Tibial artery (tissue), 4 donors: ENCODE measurements around the gene ENDOG.
"Not testable (repeated sequence)": the region's sequence is repeated elsewhere in the genome, so short reads cannot be mapped to it uniquely, and the experiment has no call there.

ENCODE experiments used
- DNase-seq, 2 donors: peaks; one replicate each; pipeline ENCODE4 v3.0.0-alpha.2; 2019
- H3K27ac ChIP-seq, 2 donors: fragments of 200-600 bp; sonication (generic) in 1 of 2; 1 replicate in 1 of 2; 2 replicates in 1 of 2; pipeline ENCODE4 v1.5.1; 2018 to 2019; ENCODE audit warnings: mild to moderate bottlenecking in 1 of 2
- H3K27me3 ChIP-seq, 2 donors: fragments of 200-600 bp; sonication (generic) in 1 of 2; one replicate each; pipeline versions ENCODE4 v1.5.1 to v1.6.0; 2016 to 2019
- H3K36me3 ChIP-seq, 3 donors: fragments of 200-600 bp; sonication (generic) in 2 of 3; one replicate each; pipeline ENCODE4 v1.5.1; 2016 to 2019; ENCODE audit warnings: mild to moderate bottlenecking in 2 of 3
- H3K4me1 ChIP-seq, 4 donors: fragments of 200-600 bp; sonication (generic) in 2 of 4; 1 replicate in 3 of 4; 2 replicates in 1 of 4; pipeline ENCODE4 v1.5.1; 2016 to 2019
- H3K4me3 ChIP-seq, 2 donors: fragments of 200-600 bp; sonication (generic) in 1 of 2; 1 replicate in 1 of 2; 2 replicates in 1 of 2; pipeline ENCODE4 v1.5.1; 2018 to 2019; ENCODE audit warnings: mild to moderate bottlenecking in 2 of 2
- H3K9me3 ChIP-seq, 3 donors: fragments of 200-600 bp; sonication (generic) in 1 of 3; one replicate each; pipeline ENCODE4 v1.5.1; 2016 to 2019
- intact Hi-C: fragments of 100-400 bp; cut with DNase I; formaldehyde crosslinking; loops from one replicate; pipeline ENCODE4 v1.15.0; 2023; ENCODE audit warnings: low total_unique reads
- TF ChIP-seq, protein P1 (sequence below), 2 experiments: fragments of 200-600 bp in 1 of 2; fragments of 450-650 bp in 1 of 2; IDR thresholded peaks; one replicate each; pipeline ENCODE4 v1.5.1; 2017 to 2019; ENCODE audit warnings: antibody characterized with exemption in 2 of 2, mild to moderate bottlenecking in 1 of 2, moderate library complexity in 1 of 2

Gene ENDOG

GRCh38 chr9:128836509-128837145 is 18.3 kb downstream of the ENDOG start:
- Histone ChIP-seq H3K4me3 (no peak overlapping the region), H3K36me3 (peaks cover 8 to 56% (median 22%) of the 10 kb centered on the region in 3 donors), H3K27ac (no peak overlapping the region), H3K4me1 (no peaks in the 10 kb centered on the region), H3K27me3 (no peaks in the 10 kb centered on the region), H3K9me3 (no peaks in the 10 kb centered on the region)
- no peak for DNase-seq
- intact Hi-C loops, result no loop called here
- TF ChIP-seq, protein P1, sequence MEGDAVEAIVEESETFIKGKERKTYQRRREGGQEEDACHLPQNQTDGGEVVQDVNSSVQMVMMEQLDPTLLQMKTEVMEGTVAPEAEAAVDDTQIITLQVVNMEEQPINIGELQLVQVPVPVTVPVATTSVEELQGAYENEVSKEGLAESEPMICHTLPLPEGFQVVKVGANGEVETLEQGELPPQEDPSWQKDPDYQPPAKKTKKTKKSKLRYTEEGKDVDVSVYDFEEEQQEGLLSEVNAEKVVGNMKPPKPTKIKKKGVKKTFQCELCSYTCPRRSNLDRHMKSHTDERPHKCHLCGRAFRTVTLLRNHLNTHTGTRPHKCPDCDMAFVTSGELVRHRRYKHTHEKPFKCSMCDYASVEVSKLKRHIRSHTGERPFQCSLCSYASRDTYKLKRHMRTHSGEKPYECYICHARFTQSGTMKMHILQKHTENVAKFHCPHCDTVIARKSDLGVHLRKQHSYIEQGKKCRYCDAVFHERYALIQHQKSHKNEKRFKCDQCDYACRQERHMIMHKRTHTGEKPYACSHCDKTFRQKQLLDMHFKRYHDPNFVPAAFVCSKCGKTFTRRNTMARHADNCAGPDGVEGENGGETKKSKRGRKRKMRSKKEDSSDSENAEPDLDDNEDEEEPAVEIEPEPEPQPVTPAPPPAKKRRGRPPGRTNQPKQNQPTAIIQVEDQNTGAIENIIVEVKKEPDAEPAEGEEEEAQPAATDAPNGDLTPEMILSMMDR (IDR thresholded peaks at IDR 0.05), result no peak

- DNase-seq, result no peak
- no peak overlapping the region for H3K4me3 ChIP-seq
- peaks cover 9 to 63% (median 18%) of the 10 kb centered on the region in 3 donors for H3K36me3 ChIP-seq
- H3K27ac ChIP-seq, result no peak overlapping the region
- intact Hi-C loops, result no loop called here
- TF ChIP-seq, protein P1 (IDR thresholded peaks at IDR 0.05), result no peak
- no peaks in the 10 kb centered on the region for H3K9me3 ChIP-seq
- no peaks in the 10 kb centered on the region for H3K4me1 ChIP-seq
- no peaks in the 10 kb centered on the region for H3K27me3 ChIP-seq
Measured at GRCh38 chr9:128838338-128838737, 20.0 kb downstream of the ENDOG start.

DNA sequence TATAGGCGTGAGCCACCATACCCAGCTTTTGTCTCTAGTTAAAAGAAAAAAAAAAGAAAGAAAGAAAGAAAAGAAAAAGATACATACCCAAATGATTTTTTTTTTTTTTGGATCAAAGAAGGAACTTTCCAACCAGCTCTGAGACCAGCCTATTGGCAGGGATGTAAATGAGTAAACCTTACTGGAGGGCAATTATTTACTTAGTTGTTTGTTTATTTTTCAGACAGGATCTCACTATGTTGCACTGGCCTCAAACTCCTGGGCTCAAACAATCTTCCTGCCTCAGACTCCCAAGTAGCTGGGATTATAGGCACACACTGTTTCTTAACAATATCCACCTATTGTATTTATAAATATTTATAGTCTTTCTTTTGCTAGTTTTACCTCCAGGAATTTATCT is 22.2 kb downstream of the ENDOG start:
- H3K27me3 ChIP-seq, result no peaks in the 10 kb centered on the region
- no peak overlapping the region for H3K27ac ChIP-seq
- peaks cover 0 to 6% (median 0%) of the 10 kb centered on the region in 4 donors for H3K4me1 ChIP-seq
- H3K9me3 ChIP-seq, result no peaks in the 10 kb centered on the region
- DNase-seq, result no peak
- no peak overlapping the region for H3K4me3 ChIP-seq
- peaks cover 6 to 55% (median 12%) of the 10 kb centered on the region in 3 donors for H3K36me3 ChIP-seq
- TF ChIP-seq, protein P1 (IDR thresholded peaks at IDR 0.05), result no peak
- intact Hi-C loops, result no loop called here

- no peak overlapping the region for H3K27ac ChIP-seq
- intact Hi-C loops, result no loop called here
Measured at GRCh38 chr9:128841694-128842492, 23.6 kb downstream of the ENDOG start.

GRCh38 chr9:128843171-128843570 is 24.9 kb downstream of the ENDOG start:
- intact Hi-C loops, DNase-seq, H3K9me3 ChIP-seq, H3K27me3 ChIP-seq, H3K27ac ChIP-seq, H3K4me3 ChIP-seq, H3K4me1 ChIP-seq: not testable (repeated sequence)
- peaks cover 3 to 33% (median 6%) of the 10 kb centered on the region in 3 donors for H3K36me3 ChIP-seq

More at GRCh38 chr9:128841694-128842492, 23.6 kb downstream of the ENDOG start:
- DNase-seq, result no peak
- no peaks in the 10 kb centered on the region for H3K9me3 ChIP-seq
- peaks cover 0 to 9% (median 0%) of the 10 kb centered on the region in 4 donors for H3K4me1 ChIP-seq
- no peak overlapping the region for H3K4me3 ChIP-seq
- H3K36me3 ChIP-seq, result peaks cover 6 to 43% (median 8%) of the 10 kb centered on the region in 3 donors
- TF ChIP-seq, protein P1 (IDR thresholded peaks at IDR 0.05), result no peak
- no peaks in the 10 kb centered on the region for H3K27me3 ChIP-seq
